CD4-positive, alpha-beta T cell treated with Interleukin-15 for 1 hour (primary cell): ENCODE results near the gene HOXA9.

Source experiments
- DNase-seq: peaks from one replicate; pipeline ENCODE4 v3.0.0-alpha.2; 2020

HOXA9 gene

DNA sequence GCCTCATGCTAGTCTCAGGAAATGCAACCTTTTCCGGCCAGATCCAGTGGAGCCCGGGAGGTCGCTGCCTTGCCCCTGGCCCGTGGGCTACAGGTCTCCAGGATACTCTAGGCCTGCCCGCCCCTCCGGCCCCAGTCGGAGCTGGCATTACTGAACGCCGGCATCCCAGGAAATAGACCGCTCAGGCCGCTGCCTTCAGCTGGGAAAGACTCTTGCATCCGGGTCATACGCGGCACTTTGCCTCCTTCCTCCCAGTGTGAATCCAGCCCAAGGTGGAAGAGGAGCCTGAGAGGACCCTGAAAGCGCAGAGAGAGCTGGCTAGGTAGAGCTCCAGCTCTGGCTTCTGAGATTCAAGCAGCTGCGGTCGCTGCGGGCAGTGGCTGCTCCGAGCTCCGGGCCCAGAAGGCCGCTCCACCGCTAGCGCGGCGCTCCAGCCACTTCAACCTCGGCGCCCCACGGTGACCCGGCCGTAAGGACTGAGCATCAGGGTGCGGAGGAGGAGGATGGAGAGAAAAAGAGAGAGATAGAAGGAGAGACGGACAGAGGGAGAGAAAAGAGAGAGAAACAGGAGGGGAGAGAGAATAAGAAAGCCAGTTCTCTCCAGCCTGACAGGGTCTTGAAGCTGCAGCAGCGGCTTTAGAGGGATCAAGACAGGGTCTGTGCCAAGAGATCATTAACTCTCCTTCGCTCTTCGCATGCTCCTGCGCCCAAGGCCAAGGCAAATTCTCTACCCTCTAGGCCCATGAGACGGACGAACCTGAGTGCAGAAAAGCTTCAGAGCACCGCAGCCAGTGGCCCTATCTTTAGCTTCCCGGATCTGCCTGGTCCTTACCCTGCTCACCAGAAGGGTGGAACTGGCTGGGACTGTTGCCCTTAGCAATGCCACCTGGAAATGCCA is 10.5 kb upstream of the HOXA9 start:
- DNase-seq = peak; percentile 7

DNA sequence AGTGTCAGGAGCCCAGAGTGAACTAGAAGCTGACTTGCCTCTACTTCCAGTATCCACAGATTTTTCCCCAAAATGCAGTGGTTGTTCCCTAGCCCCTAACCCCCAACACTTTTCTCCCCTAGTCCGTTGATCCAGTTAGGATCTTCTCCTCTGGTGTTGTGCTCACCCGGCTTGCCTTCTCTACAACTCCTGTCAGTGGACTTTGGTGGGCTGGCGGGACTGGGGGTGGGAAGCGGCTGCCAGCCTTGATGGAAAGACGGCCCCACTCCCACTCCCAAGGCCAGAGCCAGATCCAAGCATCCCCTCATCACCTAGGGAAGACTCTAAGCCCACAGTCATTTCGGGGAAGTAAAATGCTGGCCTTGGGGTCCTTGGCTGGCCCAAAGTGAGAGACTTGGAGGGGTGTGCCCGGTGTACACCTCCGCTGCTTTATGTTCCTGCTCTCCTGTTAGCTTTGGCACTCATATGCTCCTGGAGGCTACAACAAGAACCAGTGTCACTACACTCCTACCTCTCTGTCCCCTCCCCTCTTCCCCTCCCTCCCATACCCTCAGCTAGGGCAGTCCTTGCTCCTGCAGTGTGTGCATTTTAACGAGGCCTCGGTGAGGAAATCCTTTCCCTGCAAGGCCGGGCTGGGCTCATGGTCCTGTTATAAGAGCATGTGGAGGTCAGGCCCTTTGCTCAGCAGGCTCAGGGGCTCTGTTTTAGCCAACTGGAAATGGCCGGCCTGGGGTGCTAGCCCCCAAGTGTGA is 9.7 kb upstream of the HOXA9 start:
- peak; percentile 9 for DNase-seq

DNA sequence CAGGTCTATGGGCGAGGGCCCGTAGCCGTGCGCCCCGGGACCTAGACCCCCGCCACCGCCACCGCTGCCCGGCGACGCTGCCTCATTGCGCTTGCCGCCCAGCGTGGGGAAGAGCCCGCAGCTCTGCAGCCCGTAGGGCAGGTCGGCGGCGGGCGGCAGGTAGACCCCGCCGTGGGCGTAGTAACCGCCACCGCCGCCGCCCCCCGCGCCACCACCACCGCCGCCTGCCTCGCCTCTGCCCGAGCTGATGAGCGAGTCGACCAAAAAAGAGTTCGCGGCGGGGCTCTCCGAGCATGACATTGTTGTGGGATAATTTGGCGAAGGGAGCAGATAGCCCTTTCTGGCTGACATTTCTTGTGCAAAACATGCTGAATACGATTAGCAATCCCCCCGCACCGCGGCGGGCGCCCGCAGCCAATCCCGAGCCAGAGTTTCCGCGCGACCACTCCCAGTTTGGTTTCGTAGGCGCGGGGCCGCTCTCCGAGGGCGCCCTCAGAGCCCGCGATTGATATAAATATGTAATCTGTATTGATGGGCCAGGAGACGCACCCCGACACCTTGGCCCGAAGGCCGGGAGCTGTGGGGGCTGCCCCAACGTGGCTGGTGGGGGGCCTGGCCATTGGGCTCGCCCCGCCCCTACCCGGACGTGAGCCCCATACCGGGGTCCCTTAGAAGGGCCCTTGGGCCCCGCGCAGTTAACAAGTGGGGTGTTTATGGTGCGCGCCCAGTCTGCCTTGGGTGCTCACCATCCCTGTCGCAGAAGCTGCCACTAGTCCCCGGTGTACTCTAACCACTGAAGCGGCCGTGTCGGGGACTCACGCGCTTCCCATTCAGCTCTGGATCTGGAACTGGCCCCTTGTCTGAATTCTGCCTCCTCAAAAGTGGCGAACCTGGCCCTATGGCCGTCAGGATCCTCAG is 8.9 kb upstream of the HOXA9 start, which contains the start of gene HOXA10:
Gene HOXA10, minus strand, starts transcription at position 365 of the 918 bp plus-strand sequence. Its CDS starts 14 bp downstream, at position 351.
- DNase-seq = peak; percentile 12

DNA sequence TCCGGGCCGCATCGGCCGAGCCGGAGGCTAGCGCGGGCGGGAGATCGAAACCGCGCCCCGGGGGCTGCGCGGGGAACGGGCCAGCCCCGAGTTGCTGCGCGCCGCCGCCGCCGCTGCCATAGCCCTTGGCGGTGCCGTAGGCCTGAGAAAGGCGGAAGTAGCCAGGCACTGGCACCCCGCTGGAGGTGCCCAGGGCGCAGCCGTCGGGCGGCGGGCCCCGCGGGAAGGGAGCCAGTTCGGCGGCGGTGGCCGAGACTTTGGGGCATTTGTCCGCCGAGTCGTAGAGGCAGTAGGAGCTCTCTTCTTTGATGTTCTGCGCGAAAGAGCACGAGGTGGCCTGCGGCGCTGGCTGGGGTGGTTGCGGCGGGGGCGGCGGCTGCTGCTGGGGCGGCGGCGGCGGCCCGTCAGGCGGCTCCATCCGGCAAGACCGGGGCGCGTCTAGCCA is 8.2 kb upstream of the HOXA9 start:
- DNase-seq = peak; percentile 33

DNA sequence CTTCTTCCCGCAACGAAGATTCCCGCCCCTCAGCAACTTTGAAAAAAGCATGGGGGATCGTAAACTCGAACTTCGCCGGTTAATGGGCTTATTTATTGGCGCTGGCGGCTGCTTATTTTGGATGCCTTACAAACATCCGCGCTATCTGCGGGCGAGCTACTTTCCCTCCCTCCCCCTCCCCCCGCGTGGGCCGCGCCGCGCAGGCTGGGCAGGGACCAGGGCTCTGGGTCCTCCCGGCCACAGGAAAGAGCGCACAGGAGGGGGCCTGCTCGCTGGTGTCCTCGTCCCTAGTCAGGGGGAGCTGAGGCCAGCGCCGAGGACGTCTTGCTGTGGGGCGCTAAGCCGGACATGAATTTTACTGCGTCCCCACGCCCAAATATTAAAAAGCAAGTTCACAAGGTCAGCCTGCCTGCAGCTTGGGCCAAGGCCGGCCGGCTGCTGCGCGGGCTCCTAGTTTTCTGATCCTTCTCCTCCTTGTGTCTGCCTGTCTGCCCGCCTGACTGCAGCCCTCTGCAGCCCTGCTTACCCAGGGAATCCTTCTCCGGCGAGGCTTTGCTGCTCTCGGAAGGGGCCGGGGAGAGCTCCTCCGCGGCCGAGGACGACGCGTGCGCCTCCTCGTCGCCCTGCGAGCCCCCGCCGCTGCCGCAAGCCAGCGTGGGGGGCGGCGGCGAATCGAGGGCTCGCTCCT is 7.6 kb upstream of the HOXA9 start:
- DNase-seq = peak; percentile 10

DNA sequence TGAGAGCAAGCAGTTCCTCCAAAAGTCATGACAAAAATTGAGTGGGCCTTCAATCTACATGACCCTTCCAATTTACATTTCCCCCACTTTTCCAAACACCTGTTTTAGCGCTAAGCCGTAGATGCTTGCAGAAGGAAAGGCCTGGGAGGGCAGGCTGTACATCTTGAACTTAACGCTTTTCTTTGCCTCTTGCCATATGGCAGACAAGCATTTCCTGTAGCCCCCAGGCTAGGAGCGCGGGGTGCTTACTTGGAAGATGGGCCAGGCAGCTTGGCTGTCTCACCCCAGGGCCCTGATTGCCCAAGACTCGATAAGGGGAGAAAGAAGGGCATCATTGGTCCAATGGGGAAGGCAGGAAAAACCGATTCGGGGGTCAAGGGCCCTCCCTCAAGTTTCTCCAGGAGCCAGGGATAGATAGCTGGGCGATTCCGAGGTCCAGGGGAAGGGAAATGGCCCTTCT is 7.0 kb upstream of the HOXA9 start:
- peak; percentile 8 for DNase-seq

DNA sequence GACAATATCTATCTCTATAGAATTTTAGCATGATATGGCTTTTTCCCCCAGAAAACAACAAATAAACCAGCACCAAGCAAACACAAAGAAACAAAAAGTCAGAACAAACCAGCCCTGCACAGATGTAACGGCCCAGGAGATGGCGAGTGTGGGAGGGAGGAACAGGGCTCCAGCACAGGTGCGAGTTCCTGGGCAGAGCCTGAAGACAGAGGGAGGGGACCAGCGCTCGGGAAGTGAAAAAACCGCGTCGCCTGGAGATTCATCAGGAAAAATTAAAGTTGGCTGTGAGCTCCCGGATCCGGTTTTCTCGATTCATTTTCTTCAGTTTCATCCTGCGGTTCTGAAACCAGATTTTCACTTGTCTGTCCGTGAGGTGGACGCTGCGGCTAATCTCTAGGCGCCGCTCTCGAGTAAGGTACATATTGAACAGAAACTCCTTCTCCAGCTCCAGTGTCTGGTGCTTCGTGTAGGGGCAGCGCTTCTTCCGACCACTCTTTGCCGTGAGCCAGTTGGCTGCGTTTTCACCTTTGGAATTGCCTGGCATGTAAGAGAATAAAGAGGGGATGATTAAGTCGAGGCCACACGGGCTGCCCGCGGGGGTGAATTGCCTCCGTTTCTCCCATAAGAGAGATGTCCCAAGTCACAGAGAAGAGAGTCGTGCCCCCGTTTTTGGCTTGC is 6.4 kb upstream of the HOXA9 start:
- DNase-seq = peak; percentile 16

DNA sequence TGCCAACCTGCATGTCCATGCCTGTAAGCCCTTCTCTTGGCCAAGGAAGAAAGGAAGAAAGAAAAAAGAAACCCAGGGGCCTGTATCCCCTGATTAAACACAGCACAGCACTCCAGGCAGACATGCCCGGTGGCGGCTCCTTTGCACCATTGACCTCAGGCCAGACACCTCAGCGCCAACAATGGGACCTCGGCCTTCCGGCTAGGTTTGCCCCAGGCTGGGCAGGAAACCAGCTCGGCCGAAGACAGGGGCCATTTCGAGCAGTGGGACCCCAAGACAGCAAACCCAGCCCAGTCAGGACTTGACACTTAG is 5.9 kb upstream of the HOXA9 start:
- peak; percentile 6 for DNase-seq

DNA sequence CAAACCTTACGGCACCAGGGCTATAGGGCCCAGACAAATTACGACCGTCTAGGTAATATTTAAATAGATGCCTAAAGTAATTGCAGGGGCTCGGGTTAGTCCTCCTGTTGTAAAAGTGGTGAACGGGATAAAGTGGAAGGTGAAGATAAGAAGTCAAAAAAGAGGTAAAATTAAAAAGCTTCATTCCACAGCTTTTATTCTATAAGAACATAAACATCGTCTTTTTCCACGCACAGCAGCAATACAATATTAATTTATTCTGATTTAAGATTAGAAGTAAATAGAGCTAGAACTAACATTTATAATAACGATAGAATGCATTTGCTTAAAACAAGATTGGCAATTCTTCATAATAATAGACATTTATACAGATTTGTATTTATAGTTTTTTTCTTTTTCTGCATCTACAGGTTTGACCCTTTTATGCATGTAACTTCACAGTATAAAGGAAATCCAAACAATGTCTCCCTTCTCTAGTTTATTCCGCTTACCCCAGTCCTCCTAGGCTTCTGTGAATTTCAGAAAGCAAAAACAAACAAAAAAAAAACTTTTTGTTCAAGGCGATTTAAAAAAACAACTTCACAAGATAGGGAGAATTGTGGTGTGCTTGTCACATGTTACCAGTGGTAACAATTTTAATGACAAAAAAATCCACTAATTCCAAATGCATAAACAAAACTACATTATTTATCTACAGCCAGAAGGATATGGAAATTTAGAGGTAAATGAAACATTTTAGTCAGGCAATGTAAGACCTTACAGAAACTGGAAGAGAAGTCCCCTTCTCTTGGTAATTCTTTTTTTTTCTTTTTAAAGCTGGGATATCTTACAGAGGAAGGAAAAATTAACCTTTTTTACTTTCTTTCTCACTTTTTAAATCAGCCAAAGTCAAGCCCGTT is 5.3 kb upstream of the HOXA9 start:
- no peak for DNase-seq

DNA sequence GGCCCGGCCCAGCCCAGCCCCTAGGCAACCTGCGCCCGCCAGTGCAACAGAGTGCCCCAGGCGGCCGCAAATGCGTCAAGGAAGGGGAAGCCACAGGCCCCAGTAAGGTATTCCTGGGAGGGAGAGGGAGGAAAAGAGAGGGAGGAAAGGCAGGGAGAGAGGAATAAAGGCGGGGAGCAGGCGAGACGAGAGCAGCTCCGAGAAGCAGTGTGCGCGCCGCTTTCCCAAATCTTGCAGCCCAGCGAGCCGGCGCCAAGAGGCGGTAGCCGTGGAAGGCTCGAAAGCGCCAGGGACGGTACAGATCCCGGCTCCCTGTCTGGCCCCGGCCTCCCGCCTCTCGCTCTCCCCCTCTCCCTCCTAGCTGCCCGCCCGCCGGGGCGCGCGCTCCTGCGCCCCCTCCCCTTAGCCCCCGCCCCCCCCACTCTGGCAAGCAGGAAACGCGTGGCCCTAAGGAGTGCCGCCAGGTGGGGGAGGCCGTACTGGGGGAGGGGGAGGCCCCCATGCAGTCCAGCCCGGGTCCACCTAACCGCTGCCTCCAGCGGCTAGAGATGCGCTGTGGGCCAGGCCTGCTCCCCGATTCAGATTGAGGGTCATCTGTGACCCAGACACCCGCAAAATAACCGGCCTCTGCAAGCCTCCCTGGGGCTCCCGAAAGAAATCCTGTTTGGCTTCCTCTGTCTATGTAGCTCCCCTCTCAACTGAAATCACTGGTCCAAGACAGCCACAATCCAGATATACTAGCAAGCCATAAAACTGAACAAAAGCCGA is 4.5 kb upstream of the HOXA9 start:
- peak; percentile 16 for DNase-seq

DNA sequence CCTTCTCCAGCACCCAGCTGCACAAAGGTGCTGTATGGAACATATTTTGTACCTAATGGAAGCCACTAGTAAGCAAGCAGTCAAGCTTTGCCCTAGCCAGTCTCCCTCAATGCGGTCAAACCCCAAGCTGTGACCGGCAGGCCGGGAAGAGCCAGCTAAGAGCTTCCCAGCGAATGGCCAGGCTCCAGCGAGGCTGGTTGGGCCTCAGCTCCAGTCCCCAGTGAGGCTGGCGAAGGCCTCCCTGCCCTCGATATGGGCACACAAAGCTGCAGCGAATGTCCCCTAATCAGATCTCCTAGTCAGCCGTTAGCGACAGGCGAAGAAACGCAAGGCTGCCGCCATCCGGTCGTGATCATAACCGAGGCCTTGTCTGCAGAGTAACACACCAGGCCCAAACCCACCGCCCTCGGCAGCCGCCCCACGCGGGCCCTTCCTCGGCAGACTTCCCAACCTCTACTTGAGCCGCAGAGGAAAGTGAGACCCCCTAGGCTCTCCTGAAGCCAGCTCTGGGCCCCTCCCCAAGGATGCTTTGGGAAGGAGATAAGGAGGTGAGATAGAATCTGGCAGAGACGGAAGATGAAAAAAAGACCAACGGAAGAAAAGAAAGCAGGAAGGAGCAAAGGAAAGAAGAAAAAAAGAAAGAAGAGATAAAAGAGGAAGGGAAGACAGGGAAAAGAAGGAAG is 3.1 kb upstream of the HOXA9 start:
- DNase-seq = peak; percentile 29

DNA sequence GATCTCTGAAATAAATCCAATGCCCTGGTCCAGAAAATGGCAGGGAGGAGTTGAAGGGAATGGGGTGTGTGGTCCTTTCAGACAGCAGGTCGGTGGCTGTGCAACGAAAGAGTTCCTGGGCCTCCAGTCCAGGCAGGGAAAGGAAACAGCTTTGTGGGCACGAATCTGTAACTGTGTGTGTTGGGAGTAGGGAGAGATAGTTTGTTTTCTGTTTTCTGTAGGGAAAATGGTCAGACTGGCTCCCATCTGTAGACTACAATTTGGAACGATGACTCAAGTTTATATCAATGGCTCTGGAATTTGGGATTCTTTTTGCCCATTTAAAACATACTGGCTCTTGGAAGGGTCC is 2.6 kb upstream of the HOXA9 start:
- peak; percentile 3 for DNase-seq

DNA sequence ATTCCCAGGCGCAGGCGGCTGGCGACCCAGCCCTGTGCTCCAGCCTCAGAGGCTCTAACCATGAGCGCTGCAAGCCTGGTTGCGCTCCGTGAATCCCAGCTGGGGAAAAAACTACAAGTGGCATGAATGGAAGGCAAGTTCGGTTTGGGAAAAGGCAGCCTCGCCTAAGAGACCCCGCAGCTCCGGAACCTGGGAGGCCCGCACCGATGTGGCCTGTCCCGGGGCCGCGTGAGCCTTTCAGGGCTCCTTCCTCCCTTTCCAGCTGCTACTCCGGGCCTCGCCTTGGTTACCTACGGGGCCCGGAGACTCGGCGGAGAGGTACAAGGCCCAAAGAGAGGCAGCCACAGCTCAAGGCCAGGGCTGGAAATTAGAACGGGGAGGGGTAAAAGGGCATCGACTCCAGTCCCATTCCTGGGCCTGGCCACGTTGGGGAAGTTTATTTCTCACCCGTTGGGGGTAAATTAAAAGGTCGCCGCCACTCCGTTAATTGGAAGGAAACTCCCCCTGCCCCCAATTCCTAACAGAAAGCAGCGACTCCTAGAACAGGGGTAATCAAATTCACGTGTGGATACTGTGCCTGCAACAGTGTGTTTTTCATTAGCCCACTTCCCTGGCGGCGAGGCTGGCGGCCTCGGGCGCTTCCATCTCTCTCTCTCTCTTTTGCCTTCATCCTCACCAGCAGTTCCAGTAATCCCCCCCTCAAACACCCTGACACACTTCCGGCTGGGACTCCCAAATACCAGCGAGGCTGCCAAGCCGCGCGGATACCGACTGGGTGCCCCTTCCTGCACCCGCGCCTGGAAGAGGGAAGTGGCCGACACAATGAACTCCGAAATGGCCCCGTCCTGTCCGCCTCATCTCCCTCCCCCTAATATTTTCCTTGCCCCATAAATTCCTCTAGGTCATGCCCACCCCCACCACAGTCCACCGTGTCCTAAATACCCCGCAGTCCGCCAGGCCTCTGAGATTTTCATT is 1.5 kb upstream of the HOXA9 start:
- peak; percentile 16 for DNase-seq

DNA sequence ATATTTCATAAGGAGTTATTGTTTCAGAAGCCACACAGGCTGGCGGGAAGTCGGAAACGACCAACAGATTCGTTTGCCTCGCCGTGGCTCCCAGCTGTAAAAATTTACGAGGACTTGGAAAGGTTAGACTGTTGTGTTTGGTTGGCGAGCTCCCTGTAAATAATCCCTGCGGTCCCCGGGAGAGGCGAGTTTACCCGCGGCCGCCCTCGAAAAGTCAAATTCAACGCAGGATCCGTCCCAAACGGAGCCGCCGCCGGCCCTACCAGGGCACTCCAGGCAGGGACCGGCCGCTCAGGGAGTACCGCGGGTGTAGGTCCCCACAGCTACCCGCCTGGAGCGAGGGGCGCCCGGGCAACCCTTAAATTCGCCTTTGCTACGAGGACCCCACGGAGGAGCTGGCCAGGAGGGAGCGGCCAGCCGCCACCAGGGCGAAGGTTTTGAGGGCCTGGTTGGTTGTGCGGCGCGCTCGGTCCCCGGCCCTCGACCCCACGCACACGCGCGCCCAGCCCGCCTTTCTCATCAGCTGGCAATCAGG is 726 bp upstream of the HOXA9 start:
- DNase-seq = peak; percentile 12

DNA sequence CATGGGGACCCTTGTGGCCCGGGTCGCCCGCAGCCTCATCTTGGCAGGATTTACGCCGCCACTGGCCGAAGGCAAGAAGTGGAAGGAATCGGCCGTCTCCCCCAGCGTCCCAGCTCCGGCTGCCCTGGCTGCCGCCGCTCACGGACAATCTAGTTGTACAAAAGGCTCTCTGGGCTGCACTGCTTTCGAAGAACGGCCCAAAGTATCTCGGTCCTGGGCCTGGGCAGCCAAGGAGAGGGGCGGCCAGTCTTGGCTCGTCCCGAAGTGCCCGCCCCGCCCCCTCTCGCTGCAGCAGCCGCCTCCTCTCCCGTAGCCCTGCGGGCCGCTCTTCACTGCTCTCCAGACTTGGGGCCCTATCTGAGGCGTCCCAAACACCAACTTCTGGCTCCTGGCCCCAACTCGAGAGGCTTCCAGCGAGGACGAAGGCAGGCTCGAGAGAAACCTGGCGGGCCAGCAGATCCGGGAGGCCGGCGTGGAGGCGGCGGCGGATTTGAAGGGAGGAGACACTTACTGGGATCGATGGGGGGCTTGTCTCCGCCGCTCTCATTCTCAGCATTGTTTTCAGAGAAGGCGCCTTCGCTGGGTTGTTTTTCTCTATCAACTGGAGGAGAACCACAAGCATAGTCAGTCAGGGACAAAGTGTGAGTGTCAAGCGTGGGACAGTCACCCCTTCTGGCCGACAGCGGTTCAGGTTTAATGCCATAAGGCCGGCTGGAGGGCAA is 809 bp downstream of the HOXA9 start:
- peak; percentile 17 for DNase-seq

DNA sequence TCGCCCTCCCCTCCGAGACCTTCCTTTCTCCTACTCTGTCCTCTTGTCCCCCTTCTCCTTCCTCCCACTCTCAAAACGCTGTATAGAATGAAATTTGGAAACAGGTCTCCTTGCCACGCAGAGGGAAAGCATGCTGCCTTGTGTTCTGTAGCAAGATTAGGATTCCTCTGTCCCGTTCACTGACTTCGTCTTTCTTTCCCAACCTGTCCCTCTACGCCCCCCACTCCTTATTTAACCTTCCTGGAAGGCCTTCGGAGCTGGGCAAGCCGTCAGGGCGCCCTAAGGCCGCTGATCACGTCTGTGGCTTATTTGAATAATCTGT is 1.3 kb downstream of the HOXA9 start:
- no peak for DNase-seq
